ENCODE measurements around the gene PDGFA.
"Not testable (repeated sequence)": the region's sequence is repeated elsewhere in the genome, so short reads cannot be mapped to it uniquely, and the experiment has no call there.

The PDGFA gene

GRCh38 chr7:556837-557557 lies 37.4 kb upstream of the PDGFA start:
- Mint-ChIP-seq H3K9me3 (no peaks in the 10 kb centered on the region), H3K36me3 (peaks cover 2% of the 10 kb centered on the region), H3K4me1 (no peaks in the 10 kb centered on the region), H3K4me3 (no peak overlapping the region), H3K27ac (no peak overlapping the region), H3K27me3 (no peaks in the 10 kb centered on the region)
- DNase-seq (ENCODE audit: low spot score in 2 of 2) (no peak), ATAC-seq (ENCODE audit: low read depth) (no peak)

- Mint-ChIP-seq H3K9me3 (no peaks in the 10 kb centered on the region), H3K27ac (no peak overlapping the region), H3K27me3 (no peaks in the 10 kb centered on the region), H3K36me3 (peaks cover 2% of the 10 kb centered on the region), H3K4me1 (no peaks in the 10 kb centered on the region), H3K4me3 (no peak overlapping the region)
- no peak for ATAC-seq (ENCODE audit: low read depth)
- DNase-seq (ENCODE audit: low spot score in 2 of 2) = no peak
Measured at GRCh38 chr7:556291-556826, 36.7 kb upstream of the PDGFA start.

GRCh38 chr7:555551-556160 lies 36.0 kb upstream of the PDGFA start:
- Mint-ChIP-seq H3K4me3 (no peak overlapping the region), H3K27ac (no peak overlapping the region), H3K9me3 (no peaks in the 10 kb centered on the region), H3K27me3 (no peaks in the 10 kb centered on the region), H3K4me1 (no peaks in the 10 kb centered on the region), H3K36me3 (peaks cover 3% of the 10 kb centered on the region)
- ATAC-seq (ENCODE audit: low read depth) (no peak), DNase-seq (ENCODE audit: low spot score in 2 of 2) (no peak)

GRCh38 chr7:553636-554111 lies 34.0 kb upstream of the PDGFA start:
- Mint-ChIP-seq H3K4me3 (no peak overlapping the region), H3K27me3 (no peaks in the 10 kb centered on the region), H3K27ac (no peak overlapping the region), H3K9me3 (no peaks in the 10 kb centered on the region), H3K36me3 (peaks cover 3% of the 10 kb centered on the region), H3K4me1 (no peaks in the 10 kb centered on the region)
- ATAC-seq (ENCODE audit: low read depth) (no peak), DNase-seq (ENCODE audit: low spot score in 2 of 2) (no peak)

- ATAC-seq (ENCODE audit: low read depth) (no peak), DNase-seq (ENCODE audit: low spot score in 2 of 2) (no peak)
- no peak overlapping the region for H3K4me3 Mint-ChIP-seq
- no peaks in the 10 kb centered on the region for H3K9me3 Mint-ChIP-seq
- H3K36me3 Mint-ChIP-seq = peaks cover 4% of the 10 kb centered on the region
- no peaks in the 10 kb centered on the region for H3K27me3 Mint-ChIP-seq
- H3K27ac Mint-ChIP-seq = no peak overlapping the region
- H3K4me1 Mint-ChIP-seq = no peaks in the 10 kb centered on the region
Measured at GRCh38 chr7:552868-553635, 33.4 kb upstream of the PDGFA start.

GRCh38 chr7:552151-552867 lies 32.7 kb upstream of the PDGFA start:
- H3K4me1 Mint-ChIP-seq; H3K27ac Mint-ChIP-seq; H3K4me3 Mint-ChIP-seq; ATAC-seq (ENCODE audit: low read depth); H3K9me3 Mint-ChIP-seq; H3K27me3 Mint-ChIP-seq; DNase-seq (ENCODE audit: low spot score in 2 of 2); H3K36me3 Mint-ChIP-seq: not testable (repeated sequence)

GRCh38 chr7:551615-551970 lies 31.9 kb upstream of the PDGFA start:
- not testable (repeated sequence) for DNase-seq (ENCODE audit: low spot score in 2 of 2); H3K4me3 Mint-ChIP-seq; H3K9me3 Mint-ChIP-seq; H3K27me3 Mint-ChIP-seq; H3K36me3 Mint-ChIP-seq; H3K27ac Mint-ChIP-seq; H3K4me1 Mint-ChIP-seq; ATAC-seq (ENCODE audit: low read depth)

- Mint-ChIP-seq H3K4me3 (no peak overlapping the region), H3K27me3 (no peaks in the 10 kb centered on the region), H3K36me3 (peaks cover 4% of the 10 kb centered on the region), H3K4me1 (no peaks in the 10 kb centered on the region), H3K27ac (no peak overlapping the region), H3K9me3 (no peaks in the 10 kb centered on the region)
- DNase-seq (ENCODE audit: low spot score in 2 of 2) = no peak
- ATAC-seq (ENCODE audit: low read depth) = no peak
Measured at GRCh38 chr7:550881-551614, 31.4 kb upstream of the PDGFA start.

GRCh38 chr7:549891-550625 lies 30.4 kb upstream of the PDGFA start:
- Mint-ChIP-seq H3K36me3 (peaks cover 4% of the 10 kb centered on the region), H3K4me3 (no peak overlapping the region), H3K9me3 (peaks cover 3% of the 10 kb centered on the region), H3K27ac (no peak overlapping the region), H3K27me3 (peaks cover 2% of the 10 kb centered on the region), H3K4me1 (no peaks in the 10 kb centered on the region)
- ATAC-seq (ENCODE audit: low read depth) = no peak
- no peak for DNase-seq (ENCODE audit: low spot score in 2 of 2)

- Mint-ChIP-seq H3K27ac (no peak overlapping the region), H3K27me3 (peaks cover 4% of the 10 kb centered on the region), H3K4me1 (no peaks in the 10 kb centered on the region), H3K4me3 (no peak overlapping the region), H3K9me3 (peaks cover 3% of the 10 kb centered on the region), H3K36me3 (peaks cover 4% of the 10 kb centered on the region)
- no peak for DNase-seq (ENCODE audit: low spot score in 2 of 2)
- no peak for ATAC-seq (ENCODE audit: low read depth)
Measured at GRCh38 chr7:549066-549890, 29.6 kb upstream of the PDGFA start.

GRCh38 chr7:548401-548800 lies 28.8 kb upstream of the PDGFA start:
- no peak overlapping the region for H3K27ac Mint-ChIP-seq
- no peak for ATAC-seq (ENCODE audit: low read depth)
- H3K4me3 Mint-ChIP-seq = no peak overlapping the region
- no peak for DNase-seq (ENCODE audit: low spot score in 2 of 2)
- H3K27me3 Mint-ChIP-seq = peaks cover 6% of the 10 kb centered on the region
- H3K36me3 Mint-ChIP-seq = peaks cover 4% of the 10 kb centered on the region
- H3K9me3 Mint-ChIP-seq = peaks cover 3% of the 10 kb centered on the region
- H3K4me1 Mint-ChIP-seq = no peaks in the 10 kb centered on the region

GRCh38 chr7:545470-545869 lies 25.8 kb upstream of the PDGFA start:
- H3K9me3 Mint-ChIP-seq = peaks cover 5% of the 10 kb centered on the region
- no peak overlapping the region for H3K27ac Mint-ChIP-seq
- ATAC-seq (ENCODE audit: low read depth) (no peak), DNase-seq (ENCODE audit: low spot score in 2 of 2) (no peak)
- H3K4me1 Mint-ChIP-seq = no peaks in the 10 kb centered on the region
- H3K27me3 Mint-ChIP-seq = peaks cover 11% of the 10 kb centered on the region
- H3K4me3 Mint-ChIP-seq = no peak overlapping the region
- peaks cover 5% of the 10 kb centered on the region for H3K36me3 Mint-ChIP-seq
